Endothelial cell of umbilical vein (primary cell): ENCODE data around the gene STK32C. TPM values are rescaled to one million over a fixed set of nuclear protein-coding genes. Genes with fewer than 3 reads are reported as not detected.

Experiments used
- BruUV-seq: library from RNA; stranded (reverse); fragments of 400-500 nt; replicated peaks from 2 replicates; lab custom pipeline; 2021; lab: Mats Ljungman, UMichigan
- CTCF ChIA-PET: fragments of 300-600, 350-600 bp; sonication (Branson Sonifier 250); formaldehyde crosslinking; loops from one replicate; lab custom pipeline; 2021; ENCODE audit warnings: antibody characterized with exemption, inconsistent platforms; lab: Charles Lee
- POLR2A ChIA-PET: fragments of 300-600, 350-600 bp; sonication (Branson Sonifier 250); formaldehyde crosslinking; loops from one replicate; lab custom pipeline; 2021; ENCODE audit warnings: antibody characterized with exemption, inconsistent platforms; lab: Charles Lee
- DNase-seq: peaks from one replicate; pipeline ENCODE4 v3.0.0-alpha.2; 2011; ENCODE audit warnings: low read depth, low spot score
- FAIRE-seq: peaks from 2 replicates; lab custom pipeline; 2011; peaks lifted over from hg19 to GRCh38; lab: Jason Lieb, UNC
- H2AFZ ChIP-seq: 2 replicates; pipeline ENCODE4 v1.6.0; 2012; ENCODE audit warnings: low read depth, low read length, control low read depth, inconsistent platforms
- H3K27ac ChIP-seq: 2 replicates; pipeline ENCODE4 v1.5.1; 2011; ENCODE audit warnings: low read depth, mild to moderate bottlenecking, control low read depth, low read length, moderate library complexity; ENCODE audit not compliant: insufficient read depth
- H3K27me3 ChIP-seq, 2 experiments: 2 replicates each; pipeline versions ENCODE4 v1.6.0 to v1.6.1; 2011; ENCODE audit warnings: low read length in 2 of 2, mixed read lengths in 1 of 2; ENCODE audit not compliant: control insufficient read depth in 2 of 2, insufficient read depth in 2 of 2
- H3K36me3 ChIP-seq, 2 experiments: 2 replicates in 1 of 2; 3 replicates in 1 of 2; pipeline ENCODE4 v1.5.1; 2011; ENCODE audit warnings: low read length in 2 of 2, mild to moderate bottlenecking in 1 of 2, moderate library complexity in 1 of 2; ENCODE audit not compliant: control insufficient read depth in 2 of 2, insufficient read depth in 2 of 2; ENCODE audit errors: extremely low read depth in 1 of 2
- H3K4me1 ChIP-seq: 3 replicates; pipeline ENCODE4 v1.5.1; 2011; ENCODE audit warnings: mild to moderate bottlenecking, low read length; ENCODE audit not compliant: control insufficient read depth, insufficient read depth; ENCODE audit errors: extremely low read depth
- H3K4me2 ChIP-seq: 2 replicates; pipeline ENCODE4 v1.6.1; 2011; ENCODE audit warnings: low read length, control low read depth, mixed read lengths; ENCODE audit not compliant: insufficient read depth
- H3K4me3 ChIP-seq, 3 experiments: fragments of 200-600 bp in 1 of 3; sonication (generic), shearing (Covaris generic) in 1 of 3; replicated peaks in 1 of 3; 2 replicates each; pipeline ENCODE4 v1.5.1; 2011 to 2016; ENCODE audit warnings: control low read depth in 3 of 3, low read length in 3 of 3, mild to moderate bottlenecking in 2 of 3, inconsistent platforms in 1 of 3, low read depth in 1 of 3, moderate library complexity in 1 of 3; ENCODE audit not compliant: insufficient read depth in 1 of 3
- H3K79me2 ChIP-seq: 2 replicates; pipeline ENCODE4 v1.6.0; 2012; ENCODE audit warnings: low read length, inconsistent platforms; ENCODE audit not compliant: control insufficient read depth, insufficient read depth
- H3K9ac ChIP-seq: replicated peaks from 2 replicates; pipeline ENCODE3; 2011; ENCODE audit warnings: low read length, control low read depth; ENCODE audit not compliant: insufficient read depth; ENCODE audit errors: extremely low read depth
- H3K9me1 ChIP-seq: replicated peaks from 3 replicates; pipeline ENCODE4 v1.6.0; 2011; ENCODE audit warnings: mild to moderate bottlenecking, low read length; ENCODE audit not compliant: control insufficient read depth, insufficient read depth; ENCODE audit errors: extremely low read depth
- H3K9me3 ChIP-seq: replicated peaks from 2 replicates; pipeline ENCODE4 v1.5.1; 2012; ENCODE audit warnings: low read length, inconsistent platforms; ENCODE audit not compliant: control insufficient read depth, insufficient read depth
- H4K20me1 ChIP-seq: replicated peaks from 2 replicates; pipeline ENCODE3; 2011; ENCODE audit warnings: mild to moderate bottlenecking, low read length; ENCODE audit not compliant: control insufficient read depth, insufficient read depth; ENCODE audit errors: extremely low read depth
- EZH2 ChIP-seq: IDR thresholded peaks from 2 replicates; pipeline ENCODE4 v1.6.1; 2012; ENCODE audit warnings: borderline replicate concordance, low read depth, mild to moderate bottlenecking, moderate library complexity, low read length, inconsistent platforms; ENCODE audit not compliant: severe bottlenecking
- FOS ChIP-seq: IDR thresholded peaks from 2 replicates; pipeline ENCODE4 v1.6.1; 2011; ENCODE audit warnings: mild to moderate bottlenecking, low read length, moderate library complexity, borderline replicate concordance; ENCODE audit not compliant: insufficient read depth
- POLR2A ChIP-seq: IDR thresholded peaks from 2 replicates; pipeline ENCODE4 v1.6.1; 2012; ENCODE audit warnings: low read depth, mild to moderate bottlenecking, control low read depth, low read length
- POLR2AphosphoS5 ChIP-seq: IDR thresholded peaks from 2 replicates; pipeline ENCODE4 v1.6.1; 2012; ENCODE audit warnings: low read depth, mild to moderate bottlenecking, control low read depth, low read length, moderate library complexity; ENCODE audit not compliant: insufficient read depth
- dilution Hi-C: fragments of 300-500 bp; cut with MboI; formaldehyde crosslinking; loops from one replicate; pipeline ENCODE4 v1.15.0; 2019; ENCODE audit warnings: low sequenced_read_pairs; ENCODE audit not compliant: extremely low pct_ligation_motif_present
- intact Hi-C: fragments of 100-400 bp; cut with micrococcal nuclease; formaldehyde crosslinking; loops from one replicate; pipeline ENCODE4 v1.10.0; 2022
- polyA plus RNA-seq, 4 experiments: library from polyadenylated mRNA; depleted of rRNA in 3 of 4; stranded (reverse) in 3 of 4; unstranded in 1 of 4; fragments of >200 nt; gene quantifications; 2 replicates each; pipeline versions ENCODE4 v1.2.1 to v1.2.3, GENCODE V29; 2011 to 2012; ENCODE audit warnings: missing spikeins in 1 of 4
- total RNA-seq: library from RNA; stranded (reverse); gene quantifications from 2 replicates; pipeline ENCODE4 v1.2.3, GENCODE V29; 2021
- TF ChIP-seq, protein P1 (sequence below), 2 donors: IDR thresholded peaks; 1 replicate in 1 of 2; 2 replicates in 1 of 2; pipeline ENCODE4 v1.5.1; 2011; ENCODE audit warnings: low read length in 2 of 2, mild to moderate bottlenecking in 2 of 2, moderate library complexity in 2 of 2, control low read depth in 1 of 2, inconsistent platforms in 1 of 2, low read depth in 1 of 2; ENCODE audit not compliant: insufficient read depth in 1 of 2; ENCODE audit errors: extremely low read depth in 1 of 2
- TF ChIP-seq, protein P2 (sequence below): IDR thresholded peaks from 2 replicates; pipeline ENCODE4 v1.6.1; 2011; ENCODE audit not compliant: insufficient read depth, insufficient read length

STK32C gene
- total and polyA plus RNA-seq, 2 donors (not counting 3 experiments of a cell fraction or from before 2014, with no cell fraction given): 5.4 to 14.1 TPM

DNA sequence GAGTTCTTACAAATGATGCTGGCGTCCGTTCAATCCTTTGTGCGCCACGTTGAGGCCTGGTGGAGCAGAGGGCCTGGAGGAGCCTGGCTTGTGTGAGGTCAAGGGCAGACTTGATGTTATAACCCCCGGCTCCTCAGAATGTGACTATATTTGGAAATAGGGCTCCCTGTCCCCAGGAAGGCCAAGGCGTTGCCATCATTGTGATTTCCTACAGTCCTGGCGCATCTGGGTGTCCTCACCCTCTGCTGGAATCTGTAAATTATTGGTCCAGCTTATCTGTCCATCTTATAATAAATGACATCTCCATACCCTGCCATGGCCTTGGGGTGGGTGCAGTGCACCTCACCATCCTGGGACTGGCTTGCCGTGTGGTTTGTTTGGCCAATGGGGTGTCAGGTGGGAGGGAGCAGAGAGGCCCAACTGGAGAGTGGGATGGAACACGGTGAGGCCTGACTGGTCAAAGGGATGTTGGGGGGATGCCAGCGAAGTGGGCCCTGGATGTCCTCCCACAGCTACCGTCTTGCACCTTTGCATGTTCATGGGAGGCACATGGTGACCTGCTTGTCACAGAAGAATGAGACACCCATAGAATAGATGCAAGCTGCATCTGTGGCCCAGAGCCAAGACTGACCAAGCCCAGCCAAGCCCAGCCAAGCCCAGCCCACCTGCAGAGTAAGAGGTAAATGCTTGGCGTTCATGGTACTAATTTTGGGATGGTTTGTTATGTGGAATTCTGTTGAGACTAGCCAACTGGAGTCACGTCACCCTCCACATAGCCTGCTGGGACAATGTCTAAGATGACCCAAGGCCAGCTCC lies 13.1 kb upstream of the STK32C start:
- H3K4me2 ChIP-seq: no peak overlapping the region
- no peaks in the 10 kb centered on the region for H3K36me3 ChIP-seq
- no peak overlapping the region for H3K9ac ChIP-seq
- H2AFZ ChIP-seq: no peak overlapping the region
- peaks cover 5% of the 10 kb centered on the region for H3K4me1 ChIP-seq
- intact Hi-C loops (no loop called here), dilution Hi-C loops (no loop called here)
- TF ChIP-seq FOS: no peak
- no peak for TF ChIP-seq POLR2A
- TF ChIP-seq, protein P1, sequence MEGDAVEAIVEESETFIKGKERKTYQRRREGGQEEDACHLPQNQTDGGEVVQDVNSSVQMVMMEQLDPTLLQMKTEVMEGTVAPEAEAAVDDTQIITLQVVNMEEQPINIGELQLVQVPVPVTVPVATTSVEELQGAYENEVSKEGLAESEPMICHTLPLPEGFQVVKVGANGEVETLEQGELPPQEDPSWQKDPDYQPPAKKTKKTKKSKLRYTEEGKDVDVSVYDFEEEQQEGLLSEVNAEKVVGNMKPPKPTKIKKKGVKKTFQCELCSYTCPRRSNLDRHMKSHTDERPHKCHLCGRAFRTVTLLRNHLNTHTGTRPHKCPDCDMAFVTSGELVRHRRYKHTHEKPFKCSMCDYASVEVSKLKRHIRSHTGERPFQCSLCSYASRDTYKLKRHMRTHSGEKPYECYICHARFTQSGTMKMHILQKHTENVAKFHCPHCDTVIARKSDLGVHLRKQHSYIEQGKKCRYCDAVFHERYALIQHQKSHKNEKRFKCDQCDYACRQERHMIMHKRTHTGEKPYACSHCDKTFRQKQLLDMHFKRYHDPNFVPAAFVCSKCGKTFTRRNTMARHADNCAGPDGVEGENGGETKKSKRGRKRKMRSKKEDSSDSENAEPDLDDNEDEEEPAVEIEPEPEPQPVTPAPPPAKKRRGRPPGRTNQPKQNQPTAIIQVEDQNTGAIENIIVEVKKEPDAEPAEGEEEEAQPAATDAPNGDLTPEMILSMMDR (IDR thresholded peaks at IDR 0.05; ENCODE audit: extremely low read depth in 1 of 2, insufficient read depth in 1 of 2, low read depth in 1 of 2, low read length in 2 of 2): no peak
- TF ChIP-seq POLR2AphosphoS5: no peak
- TF ChIP-seq, protein P2, sequence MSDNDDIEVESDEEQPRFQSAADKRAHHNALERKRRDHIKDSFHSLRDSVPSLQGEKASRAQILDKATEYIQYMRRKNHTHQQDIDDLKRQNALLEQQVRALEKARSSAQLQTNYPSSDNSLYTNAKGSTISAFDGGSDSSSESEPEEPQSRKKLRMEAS: no peak
- no peak for TF ChIP-seq EZH2
- ChIA-PET CTCF (no interaction called here), POLR2A (no interaction called here)
- no peak overlapping the region for H3K27ac ChIP-seq
- H4K20me1 ChIP-seq: no peaks in the 10 kb centered on the region
- H3K27me3 ChIP-seq: no peaks in the 10 kb centered on the region
- FAIRE-seq (no peak), DNase-seq (no peak)
- BruUV-seq: no TSS peak
- no peaks in the 10 kb centered on the region for H3K9me3 ChIP-seq
- H3K9me1 ChIP-seq: no peaks in the 10 kb centered on the region
- no peaks in the 10 kb centered on the region for H3K79me2 ChIP-seq
- H3K4me3 ChIP-seq: no peak overlapping the region
